ENCODE results near the gene THSD1.

DNA sequence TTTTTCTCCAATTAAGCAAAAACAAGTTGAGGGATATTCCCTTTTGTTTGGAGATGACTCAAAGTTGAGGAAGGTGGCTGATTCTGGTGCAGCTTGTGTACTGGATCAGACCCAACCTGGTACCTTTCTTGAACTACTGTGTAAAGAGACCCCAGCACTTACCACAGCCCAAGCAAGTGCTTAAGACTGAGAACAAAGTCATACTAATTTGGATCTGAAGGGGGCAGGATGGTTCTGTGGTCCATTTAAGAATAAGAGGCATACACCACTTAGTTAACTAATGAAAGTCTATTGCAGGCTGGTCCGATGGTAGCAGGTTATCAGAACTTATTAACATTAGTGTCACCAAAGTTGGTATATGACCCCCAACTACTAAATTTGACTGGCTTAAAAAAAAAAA lies 6.3 kb downstream of the THSD1 start:
- TF ChIP-seq POLR2A (IDR thresholded peaks at IDR 0.05; ENCODE audit: low read depth, low read length) (no peak), NFIC (IDR thresholded peaks at IDR 0.05; ENCODE audit: low read depth, low read length) (no peak), TCF3 (IDR thresholded peaks at IDR 0.05; ENCODE audit: borderline replicate concordance, insufficient read depth, low read depth, low read length) (no peak)
